GM12892 (cell line): ENCODE results near the gene OR2V1.

ENCODE experiments used
- POLR2AphosphoS5 ChIP-seq: IDR thresholded peaks from 2 replicates; pipeline ENCODE4 v1.6.1; 2011; ENCODE audit warnings: low read depth, low read length, control low read depth
- TAF1 ChIP-seq: IDR thresholded peaks from 2 replicates; pipeline ENCODE4 v1.6.1; 2011; ENCODE audit warnings: low read depth, mild to moderate bottlenecking, control low read depth, low read length, borderline replicate concordance

DNA sequence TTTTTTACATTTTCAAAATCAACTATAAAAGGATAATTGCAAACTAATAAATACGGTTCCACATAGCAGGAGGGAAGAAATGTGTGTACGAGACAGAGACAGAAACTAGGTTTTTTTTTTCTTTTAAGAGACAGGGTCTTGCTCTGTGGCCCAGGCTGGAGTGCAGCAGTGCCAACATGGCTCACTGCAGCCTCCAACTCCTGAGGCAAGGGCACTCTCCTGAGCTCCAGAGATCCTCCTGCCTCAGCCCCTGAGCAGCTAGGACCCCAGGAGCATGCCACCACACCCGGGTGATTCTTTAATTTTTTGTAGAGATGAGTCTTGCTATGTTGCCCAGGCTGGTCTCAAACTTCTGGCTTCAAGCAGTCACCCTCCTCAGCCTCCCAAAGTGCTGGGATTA lies 2.1 kb upstream of the OR2V1 start:
- TF ChIP-seq TAF1, result no peak
- TF ChIP-seq POLR2AphosphoS5, result no peak
